ENCODE results near the gene GRB7. TPM values are rescaled to one million over a fixed set of nuclear protein-coding genes. Genes with fewer than 3 reads are reported as not detected.

The GRB7 gene
- total and polyA plus RNA-seq, 10 of the 15 experiments (the other 5 are each of a cell fraction or from before 2014, with no cell fraction given), result 0.05 to 0.34 (median 0.19) TPM; not detected in 4

GRCh38 chr17:39711851-39712250 lies 25.9 kb upstream of the GRB7 start:
- Histone ChIP-seq H3K4me2 (ENCODE audit: control insufficient read depth, insufficient read depth) (no peak overlapping the region), H3K79me2 (ENCODE audit: control insufficient read depth, insufficient read depth, low read length) (no peaks in the 10 kb centered on the region), H2AFZ (ENCODE audit: control insufficient read depth, low read depth, low read length) (no peak overlapping the region), H3K36me3 (ENCODE audit: control insufficient read depth in 2 of 2, insufficient read depth in 2 of 2, low read length in 1 of 2) (no peaks in the 10 kb centered on the region), H3K9me3 (replicated peaks; ENCODE audit: control insufficient read depth, insufficient read depth, low read length) (no peaks in the 10 kb centered on the region), H3K4me1 (ENCODE audit: control insufficient read depth, insufficient read depth, low read length) (no peaks in the 10 kb centered on the region), H4K20me1 (ENCODE audit: control insufficient read depth, insufficient read depth) (no peaks in the 10 kb centered on the region), H3K4me3 (no peak overlapping the region), H3K27me3 (replicated peaks in 1 of 2; ENCODE audit: control insufficient read depth in 2 of 2, insufficient read depth in 2 of 2, low read length in 1 of 2) (peaks cover 0 to 1% of the 10 kb centered on the region in 2 experiments; a peak in 1 of 4 replicates), H3K27ac (ENCODE audit: control insufficient read depth, insufficient read depth) (no peak overlapping the region), H3K9ac (ENCODE audit: control insufficient read depth, insufficient read depth, low read length) (no peak overlapping the region)
- no TSS peak for BruUV-seq (replicated peaks)
- intact Hi-C loops (cut with micrococcal nuclease; ENCODE audit: unreplicated experiment), result no loop called here
- ATAC-seq (no peak), FAIRE-seq (no peak), DNase-seq (ENCODE audit: low read depth, low spot score) (no peak)
- no peak for TF ChIP-seq HDGF (IDR thresholded peaks at IDR 0.05)
- TF ChIP-seq NFYA (IDR thresholded peaks at IDR 0.05; ENCODE audit: borderline replicate concordance, low read depth, low read length), result no peak
- TF ChIP-seq BMI1 (IDR thresholded peaks at IDR 0.05; ENCODE audit: borderline replicate concordance), result no peak
- RAD21 ChIA-PET (ENCODE audit: unreplicated experiment), result interaction anchor here (0.7 kb wide), 1 partner anchor 611 kb away, joined by 3 read pairs; no protein-coding TSS in a partner anchor
- in situ Hi-C loops (cut with MboI), result no loop called here
- WGBS (ENCODE audit: insufficient coverage, insufficient replicate concordance, low lambda C conversion rate, missing lambda C conversion rate), result 58% methylated on average over 10 of the region's 10 CpGs
- CTCF ChIA-PET, result no interaction called here
- POLR2A ChIA-PET, result no interaction called here
- SMC1A ChIA-PET (ENCODE audit: uncharacterized antibody, unreplicated experiment), result no interaction called here

- Histone ChIP-seq H2AFZ (ENCODE audit: control insufficient read depth, low read depth, low read length) (no peak overlapping the region), H3K9ac (ENCODE audit: control insufficient read depth, insufficient read depth, low read length) (no peak overlapping the region), H3K9me3 (replicated peaks; ENCODE audit: control insufficient read depth, insufficient read depth, low read length) (no peaks in the 10 kb centered on the region), H4K20me1 (ENCODE audit: control insufficient read depth, insufficient read depth) (no peaks in the 10 kb centered on the region), H3K4me1 (ENCODE audit: control insufficient read depth, insufficient read depth, low read length) (no peaks in the 10 kb centered on the region), H3K27ac (ENCODE audit: control insufficient read depth, insufficient read depth) (no peak overlapping the region), H3K36me3 (ENCODE audit: control insufficient read depth in 2 of 2, insufficient read depth in 2 of 2, low read length in 1 of 2) (no peaks in the 10 kb centered on the region), H3K27me3 (replicated peaks in 1 of 2; ENCODE audit: control insufficient read depth in 2 of 2, insufficient read depth in 2 of 2, low read length in 1 of 2) (peaks cover 0 to 1% of the 10 kb centered on the region in 2 experiments; a peak in 1 of 4 replicates), H3K79me2 (ENCODE audit: control insufficient read depth, insufficient read depth, low read length) (no peaks in the 10 kb centered on the region), H3K4me2 (ENCODE audit: control insufficient read depth, insufficient read depth) (no peak overlapping the region), H3K4me3 (no peak overlapping the region)
- no peak for FAIRE-seq
- no peak for DNase-seq (ENCODE audit: low read depth, low spot score)
- ChIA-PET SMC1A (ENCODE audit: uncharacterized antibody, unreplicated experiment) (no interaction called here), POLR2A (no interaction called here), RAD21 (ENCODE audit: unreplicated experiment) (interaction anchor here (0.7 kb wide), 1 partner anchor 21 kb away, joined by 4 read pairs; no protein-coding TSS in a partner anchor), CTCF (interaction anchor here (1.1 to 2.4 kb wide), 2 partner anchors 11 to 16 kb away, joined by 3 to 9 read pairs; partner anchors contain the start of gene MIEN1)
- BruUV-seq (replicated peaks), result no TSS peak
- intact Hi-C loops (cut with micrococcal nuclease; ENCODE audit: unreplicated experiment), result no loop called here
- 51% methylated on average over 4 of the region's 4 CpGs for WGBS (ENCODE audit: insufficient coverage, insufficient replicate concordance, low lambda C conversion rate, missing lambda C conversion rate)
- ATAC-seq, result no peak
- in situ Hi-C loops (cut with MboI), result no loop called here
- TF ChIP-seq ZNF274 (IDR thresholded peaks at IDR 0.05; ENCODE audit: insufficient read depth, insufficient read length) (no peak), KDM1A (IDR thresholded peaks at IDR 0.05; ENCODE audit: borderline replicate concordance) (no peak), MTA3 (IDR thresholded peaks at IDR 0.05; ENCODE audit: borderline replicate concordance, low read length) (no peak), ZNF217 (IDR thresholded peaks at IDR 0.05) (no peak), EZH2 (IDR thresholded peaks at IDR 0.05; ENCODE audit: borderline replicate concordance, control insufficient read depth, low read depth, low read length) (no peak), GABPA (IDR thresholded peaks at IDR 0.05; ENCODE audit: low read depth) (no peak), TCF12 (IDR thresholded peaks at IDR 0.05; ENCODE audit: low read depth, low read length) (no peak), ETV6 (conservative IDR thresholded peaks at IDR 0.05 in 1 of 2, IDR thresholded peaks at IDR 0.05 in 1 of 2; ENCODE audit: borderline replicate concordance in 1 of 2, low read depth in 1 of 2) (no peak), ATF3 (IDR thresholded peaks at IDR 0.05; ENCODE audit: borderline replicate concordance, extremely low read depth, low read depth, low read length) (no peak), SMC3 (IDR thresholded peaks at IDR 0.05; ENCODE audit: borderline replicate concordance, low read length) (no peak), CEBPB (IDR thresholded peaks at IDR 0.05; ENCODE audit: borderline replicate concordance in 1 of 2, low read depth in 2 of 2, low read length in 2 of 2) (no peak), E2F4 (IDR thresholded peaks at IDR 0.05; ENCODE audit: low read depth, low read length) (no peak)
- TF ChIP-seq, protein P1, sequence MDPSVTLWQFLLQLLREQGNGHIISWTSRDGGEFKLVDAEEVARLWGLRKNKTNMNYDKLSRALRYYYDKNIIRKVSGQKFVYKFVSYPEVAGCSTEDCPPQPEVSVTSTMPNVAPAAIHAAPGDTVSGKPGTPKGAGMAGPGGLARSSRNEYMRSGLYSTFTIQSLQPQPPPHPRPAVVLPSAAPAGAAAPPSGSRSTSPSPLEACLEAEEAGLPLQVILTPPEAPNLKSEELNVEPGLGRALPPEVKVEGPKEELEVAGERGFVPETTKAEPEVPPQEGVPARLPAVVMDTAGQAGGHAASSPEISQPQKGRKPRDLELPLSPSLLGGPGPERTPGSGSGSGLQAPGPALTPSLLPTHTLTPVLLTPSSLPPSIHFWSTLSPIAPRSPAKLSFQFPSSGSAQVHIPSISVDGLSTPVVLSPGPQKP (IDR thresholded peaks at IDR 0.05; ENCODE audit: low read depth, low read length), result no peak
Measured at GRCh38 chr17:39714234-39714633, 23.5 kb upstream of the GRB7 start.
